ENCODE data around the gene IMMP2L. TPM values are rescaled to one million over a fixed set of nuclear protein-coding genes. Genes with fewer than 3 reads are reported as not detected.

IMMP2L gene
- total RNA-seq, 1 experiment from 2014 or later = 13.6 TPM

DNA sequence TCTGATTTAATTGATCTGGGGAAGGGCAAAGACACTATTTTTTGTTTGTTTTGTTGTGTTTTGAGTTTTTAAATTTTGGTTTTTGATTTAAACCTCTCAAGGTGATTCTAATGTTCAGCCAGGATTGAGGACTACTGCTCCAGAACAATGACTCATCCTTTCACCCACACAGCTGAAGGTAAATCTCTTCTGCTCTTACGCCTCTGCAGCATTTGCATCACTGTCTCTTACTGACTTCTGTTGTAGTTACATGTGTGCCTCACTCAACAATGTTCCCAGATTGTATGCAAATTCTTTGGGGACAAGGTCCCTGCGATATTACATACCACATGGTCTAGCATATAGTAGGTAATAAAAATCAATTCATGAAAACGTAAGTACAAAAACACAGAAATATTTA is 938.9 kb downstream of the IMMP2L start (continued):
- TF ChIP-seq, protein P1, sequence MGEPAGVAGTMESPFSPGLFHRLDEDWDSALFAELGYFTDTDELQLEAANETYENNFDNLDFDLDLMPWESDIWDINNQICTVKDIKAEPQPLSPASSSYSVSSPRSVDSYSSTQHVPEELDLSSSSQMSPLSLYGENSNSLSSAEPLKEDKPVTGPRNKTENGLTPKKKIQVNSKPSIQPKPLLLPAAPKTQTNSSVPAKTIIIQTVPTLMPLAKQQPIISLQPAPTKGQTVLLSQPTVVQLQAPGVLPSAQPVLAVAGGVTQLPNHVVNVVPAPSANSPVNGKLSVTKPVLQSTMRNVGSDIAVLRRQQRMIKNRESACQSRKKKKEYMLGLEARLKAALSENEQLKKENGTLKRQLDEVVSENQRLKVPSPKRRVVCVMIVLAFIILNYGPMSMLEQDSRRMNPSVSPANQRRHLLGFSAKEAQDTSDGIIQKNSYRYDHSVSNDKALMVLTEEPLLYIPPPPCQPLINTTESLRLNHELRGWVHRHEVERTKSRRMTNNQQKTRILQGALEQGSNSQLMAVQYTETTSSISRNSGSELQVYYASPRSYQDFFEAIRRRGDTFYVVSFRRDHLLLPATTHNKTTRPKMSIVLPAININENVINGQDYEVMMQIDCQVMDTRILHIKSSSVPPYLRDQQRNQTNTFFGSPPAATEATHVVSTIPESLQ (CRISPR knock-in tag; IDR thresholded peaks at IDR 0.05) = no peak
- TF ChIP-seq, protein P2, sequence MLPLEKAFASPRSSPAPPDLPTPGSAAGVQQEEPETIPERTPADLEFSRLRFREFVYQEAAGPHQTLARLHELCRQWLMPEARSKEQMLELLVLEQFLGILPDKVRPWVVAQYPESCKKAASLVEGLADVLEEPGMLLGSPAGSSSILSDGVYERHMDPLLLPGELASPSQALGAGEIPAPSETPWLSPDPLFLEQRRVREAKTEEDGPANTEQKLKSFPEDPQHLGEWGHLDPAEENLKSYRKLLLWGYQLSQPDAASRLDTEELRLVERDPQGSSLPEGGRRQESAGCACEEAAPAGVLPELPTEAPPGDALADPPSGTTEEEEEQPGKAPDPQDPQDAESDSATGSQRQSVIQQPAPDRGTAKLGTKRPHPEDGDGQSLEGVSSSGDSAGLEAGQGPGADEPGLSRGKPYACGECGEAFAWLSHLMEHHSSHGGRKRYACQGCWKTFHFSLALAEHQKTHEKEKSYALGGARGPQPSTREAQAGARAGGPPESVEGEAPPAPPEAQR (CRISPR knock-in tag; IDR thresholded peaks at IDR 0.05) = no peak
- TF ChIP-seq, protein P3, sequence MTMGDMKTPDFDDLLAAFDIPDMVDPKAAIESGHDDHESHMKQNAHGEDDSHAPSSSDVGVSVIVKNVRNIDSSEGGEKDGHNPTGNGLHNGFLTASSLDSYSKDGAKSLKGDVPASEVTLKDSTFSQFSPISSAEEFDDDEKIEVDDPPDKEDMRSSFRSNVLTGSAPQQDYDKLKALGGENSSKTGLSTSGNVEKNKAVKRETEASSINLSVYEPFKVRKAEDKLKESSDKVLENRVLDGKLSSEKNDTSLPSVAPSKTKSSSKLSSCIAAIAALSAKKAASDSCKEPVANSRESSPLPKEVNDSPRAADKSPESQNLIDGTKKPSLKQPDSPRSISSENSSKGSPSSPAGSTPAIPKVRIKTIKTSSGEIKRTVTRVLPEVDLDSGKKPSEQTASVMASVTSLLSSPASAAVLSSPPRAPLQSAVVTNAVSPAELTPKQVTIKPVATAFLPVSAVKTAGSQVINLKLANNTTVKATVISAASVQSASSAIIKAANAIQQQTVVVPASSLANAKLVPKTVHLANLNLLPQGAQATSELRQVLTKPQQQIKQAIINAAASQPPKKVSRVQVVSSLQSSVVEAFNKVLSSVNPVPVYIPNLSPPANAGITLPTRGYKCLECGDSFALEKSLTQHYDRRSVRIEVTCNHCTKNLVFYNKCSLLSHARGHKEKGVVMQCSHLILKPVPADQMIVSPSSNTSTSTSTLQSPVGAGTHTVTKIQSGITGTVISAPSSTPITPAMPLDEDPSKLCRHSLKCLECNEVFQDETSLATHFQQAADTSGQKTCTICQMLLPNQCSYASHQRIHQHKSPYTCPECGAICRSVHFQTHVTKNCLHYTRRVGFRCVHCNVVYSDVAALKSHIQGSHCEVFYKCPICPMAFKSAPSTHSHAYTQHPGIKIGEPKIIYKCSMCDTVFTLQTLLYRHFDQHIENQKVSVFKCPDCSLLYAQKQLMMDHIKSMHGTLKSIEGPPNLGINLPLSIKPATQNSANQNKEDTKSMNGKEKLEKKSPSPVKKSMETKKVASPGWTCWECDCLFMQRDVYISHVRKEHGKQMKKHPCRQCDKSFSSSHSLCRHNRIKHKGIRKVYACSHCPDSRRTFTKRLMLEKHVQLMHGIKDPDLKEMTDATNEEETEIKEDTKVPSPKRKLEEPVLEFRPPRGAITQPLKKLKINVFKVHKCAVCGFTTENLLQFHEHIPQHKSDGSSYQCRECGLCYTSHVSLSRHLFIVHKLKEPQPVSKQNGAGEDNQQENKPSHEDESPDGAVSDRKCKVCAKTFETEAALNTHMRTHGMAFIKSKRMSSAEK (CRISPR knock-in tag; IDR thresholded peaks at IDR 0.05; ENCODE audit: borderline replicate concordance) = no peak
- TF ChIP-seq EMX1 (CRISPR knock-in tag; IDR thresholded peaks at IDR 0.05) (no peak), ELF4 (CRISPR knock-in tag; IDR thresholded peaks at IDR 0.05; ENCODE audit: low read depth) (no peak), NFE2L1 (CRISPR knock-in tag; IDR thresholded peaks at IDR 0.05) (no peak), PRRX2 (CRISPR knock-in tag; IDR thresholded peaks at IDR 0.05) (no peak), OVOL2 (CRISPR knock-in tag; IDR thresholded peaks at IDR 0.05; ENCODE audit: borderline replicate concordance) (no peak), GTF2I (CRISPR knock-in tag; conservative IDR thresholded peaks at IDR 0.05) (no peak), FOXK1 (CRISPR knock-in tag; IDR thresholded peaks at IDR 0.05) (no peak)
- TF ChIP-seq, protein P4, sequence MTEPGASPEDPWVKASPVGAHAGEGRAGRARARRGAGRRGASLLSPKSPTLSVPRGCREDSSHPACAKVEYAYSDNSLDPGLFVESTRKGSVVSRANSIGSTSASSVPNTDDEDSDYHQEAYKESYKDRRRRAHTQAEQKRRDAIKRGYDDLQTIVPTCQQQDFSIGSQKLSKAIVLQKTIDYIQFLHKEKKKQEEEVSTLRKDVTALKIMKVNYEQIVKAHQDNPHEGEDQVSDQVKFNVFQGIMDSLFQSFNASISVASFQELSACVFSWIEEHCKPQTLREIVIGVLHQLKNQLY (CRISPR knock-in tag; IDR thresholded peaks at IDR 0.05) = no peak

DNA sequence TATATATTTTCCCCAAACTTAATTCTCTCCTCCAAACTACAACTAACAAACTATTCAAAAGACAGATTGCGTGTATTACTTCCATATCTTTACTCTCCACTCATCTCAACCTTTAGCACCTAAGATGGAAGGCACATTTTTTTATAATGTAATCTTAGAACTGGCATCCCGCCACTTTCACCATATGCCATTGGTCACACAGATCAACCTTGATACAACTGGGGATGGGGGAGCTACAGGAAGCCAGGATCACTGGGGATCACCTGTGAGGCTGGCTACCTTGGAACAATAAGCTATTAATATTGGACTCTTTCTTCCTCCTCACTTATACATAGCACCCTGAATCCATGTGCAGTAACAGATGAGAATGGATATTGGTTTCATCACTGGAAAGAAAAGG is 941.0 kb downstream of the IMMP2L start:
- Mint-ChIP-seq H3K36me3 (no peaks in the 10 kb centered on the region), H3K27ac (no peak overlapping the region), H3K4me3 (no peak overlapping the region), H3K4me1 (peaks cover 2% of the 10 kb centered on the region; the same call in 1 of the 2 replicates), H3K27me3 (ENCODE audit: low read depth) (no peaks in the 10 kb centered on the region), H3K9me3 (peaks cover 5% of the 10 kb centered on the region; the same call in 1 of the 2 replicates)
- ATAC-seq (no peak), DNase-seq (ENCODE audit: low spot score) (no peak)
- ChIA-PET POLR2A (no interaction called here), CTCF (no interaction called here)
- TF ChIP-seq, protein P5, sequence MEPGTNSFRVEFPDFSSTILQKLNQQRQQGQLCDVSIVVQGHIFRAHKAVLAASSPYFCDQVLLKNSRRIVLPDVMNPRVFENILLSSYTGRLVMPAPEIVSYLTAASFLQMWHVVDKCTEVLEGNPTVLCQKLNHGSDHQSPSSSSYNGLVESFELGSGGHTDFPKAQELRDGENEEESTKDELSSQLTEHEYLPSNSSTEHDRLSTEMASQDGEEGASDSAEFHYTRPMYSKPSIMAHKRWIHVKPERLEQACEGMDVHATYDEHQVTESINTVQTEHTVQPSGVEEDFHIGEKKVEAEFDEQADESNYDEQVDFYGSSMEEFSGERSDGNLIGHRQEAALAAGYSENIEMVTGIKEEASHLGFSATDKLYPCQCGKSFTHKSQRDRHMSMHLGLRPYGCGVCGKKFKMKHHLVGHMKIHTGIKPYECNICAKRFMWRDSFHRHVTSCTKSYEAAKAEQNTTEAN (CRISPR knock-in tag; IDR thresholded peaks at IDR 0.05) = no peak
- TF ChIP-seq JAZF1 (CRISPR knock-in tag; IDR thresholded peaks at IDR 0.05) (no peak), CREM (CRISPR knock-in tag; IDR thresholded peaks at IDR 0.05) (no peak), NR3C1 (CRISPR knock-in tag; conservative IDR thresholded peaks at IDR 0.05; ENCODE audit: low read depth) (no peak), ZNF671 (CRISPR knock-in tag; IDR thresholded peaks at IDR 0.05) (no peak)
- TF ChIP-seq, protein P1 (CRISPR knock-in tag; IDR thresholded peaks at IDR 0.05) = no peak
- TF ChIP-seq, protein P6, sequence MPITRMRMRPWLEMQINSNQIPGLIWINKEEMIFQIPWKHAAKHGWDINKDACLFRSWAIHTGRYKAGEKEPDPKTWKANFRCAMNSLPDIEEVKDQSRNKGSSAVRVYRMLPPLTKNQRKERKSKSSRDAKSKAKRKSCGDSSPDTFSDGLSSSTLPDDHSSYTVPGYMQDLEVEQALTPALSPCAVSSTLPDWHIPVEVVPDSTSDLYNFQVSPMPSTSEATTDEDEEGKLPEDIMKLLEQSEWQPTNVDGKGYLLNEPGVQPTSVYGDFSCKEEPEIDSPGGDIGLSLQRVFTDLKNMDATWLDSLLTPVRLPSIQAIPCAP (CRISPR knock-in tag; IDR thresholded peaks at IDR 0.05) = no peak
- TF ChIP-seq, protein P7, sequence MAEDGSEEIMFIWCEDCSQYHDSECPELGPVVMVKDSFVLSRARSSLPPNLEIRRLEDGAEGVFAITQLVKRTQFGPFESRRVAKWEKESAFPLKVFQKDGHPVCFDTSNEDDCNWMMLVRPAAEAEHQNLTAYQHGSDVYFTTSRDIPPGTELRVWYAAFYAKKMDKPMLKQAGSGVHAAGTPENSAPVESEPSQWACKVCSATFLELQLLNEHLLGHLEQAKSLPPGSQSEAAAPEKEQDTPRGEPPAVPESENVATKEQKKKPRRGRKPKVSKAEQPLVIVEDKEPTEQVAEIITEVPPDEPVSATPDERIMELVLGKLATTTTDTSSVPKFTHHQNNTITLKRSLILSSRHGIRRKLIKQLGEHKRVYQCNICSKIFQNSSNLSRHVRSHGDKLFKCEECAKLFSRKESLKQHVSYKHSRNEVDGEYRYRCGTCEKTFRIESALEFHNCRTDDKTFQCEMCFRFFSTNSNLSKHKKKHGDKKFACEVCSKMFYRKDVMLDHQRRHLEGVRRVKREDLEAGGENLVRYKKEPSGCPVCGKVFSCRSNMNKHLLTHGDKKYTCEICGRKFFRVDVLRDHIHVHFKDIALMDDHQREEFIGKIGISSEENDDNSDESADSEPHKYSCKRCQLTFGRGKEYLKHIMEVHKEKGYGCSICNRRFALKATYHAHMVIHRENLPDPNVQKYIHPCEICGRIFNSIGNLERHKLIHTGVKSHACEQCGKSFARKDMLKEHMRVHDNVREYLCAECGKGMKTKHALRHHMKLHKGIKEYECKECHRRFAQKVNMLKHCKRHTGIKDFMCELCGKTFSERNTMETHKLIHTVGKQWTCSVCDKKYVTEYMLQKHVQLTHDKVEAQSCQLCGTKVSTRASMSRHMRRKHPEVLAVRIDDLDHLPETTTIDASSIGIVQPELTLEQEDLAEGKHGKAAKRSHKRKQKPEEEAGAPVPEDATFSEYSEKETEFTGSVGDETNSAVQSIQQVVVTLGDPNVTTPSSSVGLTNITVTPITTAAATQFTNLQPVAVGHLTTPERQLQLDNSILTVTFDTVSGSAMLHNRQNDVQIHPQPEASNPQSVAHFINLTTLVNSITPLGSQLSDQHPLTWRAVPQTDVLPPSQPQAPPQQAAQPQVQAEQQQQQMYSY (CRISPR knock-in tag; IDR thresholded peaks at IDR 0.05) = no peak
- TF ChIP-seq, protein P8, sequence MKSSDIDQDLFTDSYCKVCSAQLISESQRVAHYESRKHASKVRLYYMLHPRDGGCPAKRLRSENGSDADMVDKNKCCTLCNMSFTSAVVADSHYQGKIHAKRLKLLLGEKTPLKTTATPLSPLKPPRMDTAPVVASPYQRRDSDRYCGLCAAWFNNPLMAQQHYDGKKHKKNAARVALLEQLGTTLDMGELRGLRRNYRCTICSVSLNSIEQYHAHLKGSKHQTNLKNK (CRISPR knock-in tag; IDR thresholded peaks at IDR 0.05) = no peak

Data from WTC11 (cell line).